HG02678 (cell line): ENCODE results near the gene C11orf52.
A peak's percentile ranks its signal among the peaks of the same experiment; 100 is the strongest.
"Not testable (repeated sequence)": the region's sequence is repeated elsewhere in the genome, so short reads cannot be mapped to it uniquely, and the experiment has no call there.

ENCODE experiments used
- ATAC-seq: cut with Tn5 transposase; IDR thresholded peaks from one replicate; pipeline ENCODE4 v1.9.1; 2021; ENCODE audit warnings: mild to moderate bottlenecking, moderate library complexity; ENCODE audit not compliant: unreplicated experiment

The C11orf52 gene, protein sequence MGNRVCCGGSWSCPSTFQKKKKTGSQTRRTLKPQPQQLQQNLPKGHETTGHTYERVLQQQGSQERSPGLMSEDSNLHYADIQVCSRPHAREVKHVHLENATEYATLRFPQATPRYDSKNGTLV

DNA sequence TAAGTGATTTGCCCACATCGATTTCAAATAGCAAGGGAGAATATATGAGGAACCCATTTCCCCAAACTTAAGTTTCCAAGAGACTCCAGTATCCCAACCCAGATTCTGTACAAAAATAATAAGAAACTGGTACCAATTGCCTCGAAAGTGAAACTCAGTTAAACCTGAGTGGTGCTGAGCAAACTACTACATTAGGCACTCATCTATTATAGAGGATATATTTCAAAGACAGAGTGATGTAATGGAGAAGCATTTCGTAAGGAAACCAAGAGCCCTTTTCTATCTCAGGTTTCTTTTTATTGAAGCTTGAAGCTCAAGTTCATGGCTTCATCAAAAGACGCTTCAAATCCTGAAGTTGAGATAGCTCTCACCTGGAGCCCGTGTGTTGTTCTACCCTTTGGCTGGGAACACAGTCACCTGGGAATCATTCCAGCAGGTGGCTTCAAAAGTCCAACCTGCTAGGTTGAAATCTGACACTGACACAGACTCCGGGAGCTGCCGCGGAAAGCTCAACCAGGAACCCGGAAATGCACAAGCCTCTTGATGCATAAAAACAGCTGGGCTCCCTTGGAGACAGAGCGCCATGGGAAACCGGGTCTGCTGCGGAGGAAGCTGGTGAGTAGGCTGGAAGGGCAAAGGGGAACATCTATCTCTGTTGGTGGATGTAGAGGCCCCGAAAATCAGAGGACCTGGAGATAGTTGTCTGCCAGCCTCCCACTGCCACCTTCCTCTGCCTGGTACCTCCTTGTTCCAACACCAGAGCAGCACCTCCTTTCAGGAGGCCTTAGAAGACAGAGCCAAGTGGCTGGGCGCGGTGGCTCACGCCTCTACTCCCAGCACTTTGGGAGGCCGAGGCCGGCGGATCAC lies at the start of gene C11orf52:
C11orf52 (plus strand) TSS at position 524 of the 867 bp plus-strand sequence; CDS start at position 584, 60 bp downstream.
- no peak for ATAC-seq

DNA sequence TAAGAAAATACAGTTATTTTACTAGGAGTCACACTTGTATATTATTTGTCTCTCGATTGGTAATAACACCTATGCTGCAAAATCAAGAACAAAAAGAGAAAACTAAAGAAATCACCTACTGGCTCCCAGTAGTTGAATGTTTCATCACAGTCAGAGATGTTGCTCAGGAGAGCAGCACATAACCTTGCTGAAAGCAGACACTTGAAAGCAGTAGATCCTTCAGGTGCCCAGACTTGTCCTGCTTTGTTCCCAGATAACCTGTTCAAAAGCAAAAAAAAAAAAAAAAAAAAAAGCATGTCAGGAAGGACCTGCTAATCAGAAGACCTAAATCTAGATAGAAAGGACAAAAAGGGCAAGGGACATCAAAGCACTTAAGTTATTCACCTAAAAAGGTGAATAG lies 48.6 kb upstream of the C11orf52 start:
- no peak for ATAC-seq

DNA sequence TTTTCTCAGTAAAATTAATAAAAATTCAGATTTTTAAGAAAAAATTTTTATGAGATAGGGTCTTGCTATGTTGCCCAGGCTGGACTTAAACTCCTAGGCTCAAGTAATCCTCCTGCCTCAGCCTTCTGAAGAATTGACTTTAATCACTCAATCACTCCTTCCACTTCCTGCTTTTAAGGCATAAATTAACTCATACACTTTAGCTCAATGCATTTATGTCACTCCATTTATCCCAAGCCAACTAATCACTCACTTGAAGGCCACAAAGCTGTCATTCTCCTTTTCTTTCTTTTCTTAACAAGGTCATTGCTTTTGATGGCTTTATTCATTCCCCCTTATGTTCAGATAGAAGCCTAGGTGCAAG lies 48.2 kb upstream of the C11orf52 start:
- ATAC-seq: peak; percentile 19

DNA sequence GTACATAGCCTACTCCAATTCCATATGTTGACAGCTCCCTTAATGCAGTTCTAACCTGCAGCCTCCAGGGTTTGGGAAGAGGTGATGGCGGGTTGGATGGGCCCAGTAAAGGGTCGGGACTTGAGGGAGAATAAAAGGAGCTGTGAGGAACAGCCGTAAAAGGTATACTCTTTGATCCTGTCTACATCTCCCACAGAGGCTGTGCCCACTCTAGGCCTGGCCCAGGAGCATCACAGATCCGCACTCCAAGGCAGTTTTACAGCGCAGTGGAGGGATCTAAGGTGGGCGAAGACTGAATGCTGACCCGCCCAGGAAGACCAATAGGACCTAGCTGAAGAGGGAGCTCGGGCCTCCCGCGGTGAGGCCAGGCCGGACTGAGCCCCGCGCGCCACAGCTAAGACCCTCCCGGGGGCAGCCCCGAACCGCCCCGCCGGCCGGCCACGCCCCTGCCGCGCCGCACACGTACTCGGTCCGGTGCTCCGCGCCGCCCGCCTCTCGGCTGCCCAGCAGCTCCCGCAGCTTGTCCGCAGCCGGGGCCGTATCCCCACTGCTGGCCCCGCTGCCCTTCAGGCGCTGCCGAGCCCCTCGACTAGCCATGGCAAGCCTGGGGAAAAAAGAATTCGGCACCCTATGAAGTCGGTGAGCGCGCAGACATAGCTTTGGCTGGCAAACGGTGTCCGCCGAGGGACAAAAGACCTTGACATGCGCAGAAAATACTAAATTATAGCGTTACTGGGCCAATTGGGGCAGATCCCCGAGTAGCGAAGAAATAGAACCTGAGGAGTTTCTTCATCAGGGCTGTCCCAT lies 47.6 kb upstream of the C11orf52 start, which contains the start of gene ALG9:
ALG9 (minus strand) TSS at position 696 of the 807 bp plus-strand sequence; CDS start at position 597, 99 bp downstream.
- peak; percentile 88 for ATAC-seq

DNA sequence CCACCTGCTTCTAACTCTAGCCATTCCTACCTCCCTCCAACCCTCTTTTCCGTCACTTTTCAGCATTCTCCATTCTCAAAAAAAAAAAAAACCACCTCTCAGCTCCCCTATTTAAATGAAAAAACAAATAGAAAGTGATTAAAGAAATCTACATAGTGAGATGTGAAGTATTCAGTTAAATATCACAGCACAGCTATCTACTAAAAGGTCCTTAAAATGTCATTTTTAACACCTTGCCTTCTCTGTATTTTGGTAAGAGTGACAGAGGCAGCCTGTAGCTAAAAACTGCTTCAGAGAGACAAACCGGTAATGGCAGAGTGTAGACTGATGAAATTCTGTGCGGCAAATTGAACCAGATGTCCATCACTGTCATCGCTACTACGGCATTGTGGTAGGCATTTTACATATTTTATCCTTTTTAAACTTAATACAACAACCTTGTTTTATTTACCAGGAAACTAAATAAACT lies 47.0 kb upstream of the C11orf52 start:
- ATAC-seq: no peak

DNA sequence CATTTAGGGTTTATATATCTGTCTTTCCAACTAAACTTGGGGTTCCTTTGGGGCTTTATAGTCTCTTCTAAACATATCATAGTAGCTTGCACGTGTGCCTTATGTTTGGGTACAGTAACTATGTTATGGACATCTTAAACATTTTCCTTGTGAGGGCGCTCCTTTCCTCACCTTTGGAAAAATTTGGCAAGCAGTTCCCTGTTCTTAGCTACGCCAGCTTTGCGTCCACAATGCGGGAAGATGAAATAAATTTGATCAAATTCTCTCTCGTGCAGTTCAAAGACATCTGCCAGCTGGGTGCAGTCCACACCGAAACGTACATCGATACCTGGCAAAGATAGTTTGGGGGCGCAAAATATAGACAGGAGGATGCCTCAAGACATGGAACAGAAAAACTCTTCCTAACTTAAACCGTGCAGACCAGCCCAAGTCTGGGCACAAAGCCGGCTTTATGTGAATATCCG lies 40.3 kb upstream of the C11orf52 start:
- ATAC-seq: peak; percentile 11

DNA sequence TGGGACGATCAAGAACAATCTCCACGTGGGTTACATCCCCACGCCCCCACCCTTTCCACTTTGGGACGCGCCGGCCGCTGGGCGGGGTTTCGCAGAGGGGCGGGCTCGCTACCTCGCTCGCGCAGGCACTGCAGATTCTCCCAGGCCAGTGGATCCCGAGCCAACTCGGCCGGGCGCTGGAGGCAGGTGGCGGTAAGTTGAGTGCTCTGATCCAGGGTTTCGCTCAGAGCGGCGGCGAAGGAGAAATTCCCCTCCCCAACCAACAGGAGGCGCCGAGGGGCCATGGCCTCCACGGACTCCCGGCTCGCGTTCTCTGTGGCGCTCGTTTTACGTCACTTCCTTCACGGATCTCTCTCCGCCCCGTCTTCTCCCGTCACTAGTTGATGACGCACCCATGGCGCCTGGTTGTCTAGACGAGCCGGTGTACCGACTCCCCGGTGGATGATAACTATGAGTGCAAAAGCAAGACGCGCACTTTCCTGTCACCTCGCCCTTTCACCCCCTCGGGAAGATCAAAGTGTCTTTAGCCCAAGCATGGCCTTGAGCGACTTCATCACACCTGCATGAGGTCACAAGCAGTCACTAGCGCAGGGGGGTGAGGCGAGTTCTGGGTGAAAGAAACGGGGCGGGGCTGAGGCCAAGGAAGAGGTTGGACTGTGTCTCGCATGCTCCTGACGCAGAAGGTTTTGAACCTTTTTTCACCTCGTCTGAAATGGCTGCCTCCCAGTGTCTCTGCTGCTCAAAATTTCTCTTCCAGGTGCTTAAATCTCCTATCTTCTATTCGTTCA lies 39.7 kb upstream of the C11orf52 start, which contains the start of the genes CFAP68 and FDXACB1:
CFAP68 (plus strand) TSS at position 693 of the 788 bp plus-strand sequence; CDS start at position 713, 20 bp downstream.
FDXACB1 (minus strand) TSS at position 317 of the 788 bp plus-strand sequence; CDS start at position 284, 33 bp downstream.
- ATAC-seq: peak; percentile 93

DNA sequence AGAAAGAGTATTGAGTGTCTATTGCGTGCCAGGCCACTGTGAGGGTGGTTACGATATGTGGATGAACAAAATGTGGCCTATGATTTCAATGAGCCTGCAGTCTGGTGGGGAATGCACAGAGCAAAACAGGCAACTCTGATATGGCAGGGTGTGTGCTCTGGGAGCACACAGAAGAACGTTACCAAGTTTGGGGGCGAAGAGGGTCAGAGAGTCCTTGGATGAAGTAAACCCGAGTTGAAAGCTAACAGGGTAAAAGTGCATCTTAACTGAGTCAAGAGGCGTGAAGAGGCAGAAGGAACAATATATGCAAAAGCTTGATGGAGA lies 39.1 kb upstream of the C11orf52 start:
- no peak for ATAC-seq

DNA sequence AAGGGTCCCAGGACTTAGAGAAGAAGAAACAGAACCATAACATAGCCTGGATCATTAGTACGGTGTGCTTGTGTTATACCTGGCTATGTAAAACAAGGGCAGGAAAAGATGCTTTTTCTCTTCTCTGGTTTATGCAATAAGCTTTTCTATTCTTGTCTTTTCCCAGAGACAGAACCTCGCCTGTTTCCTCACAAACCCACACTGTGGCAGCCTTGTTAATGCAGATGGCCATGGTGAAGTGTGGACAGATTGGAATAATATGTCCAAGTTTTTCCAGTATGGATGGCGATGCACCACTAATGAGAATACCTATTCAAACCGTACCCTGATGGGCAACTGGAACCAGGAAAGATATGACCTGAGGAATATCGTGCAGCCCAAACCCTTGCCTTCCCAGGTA lies 36.5 kb upstream of the C11orf52 start:
- no peak for ATAC-seq

DNA sequence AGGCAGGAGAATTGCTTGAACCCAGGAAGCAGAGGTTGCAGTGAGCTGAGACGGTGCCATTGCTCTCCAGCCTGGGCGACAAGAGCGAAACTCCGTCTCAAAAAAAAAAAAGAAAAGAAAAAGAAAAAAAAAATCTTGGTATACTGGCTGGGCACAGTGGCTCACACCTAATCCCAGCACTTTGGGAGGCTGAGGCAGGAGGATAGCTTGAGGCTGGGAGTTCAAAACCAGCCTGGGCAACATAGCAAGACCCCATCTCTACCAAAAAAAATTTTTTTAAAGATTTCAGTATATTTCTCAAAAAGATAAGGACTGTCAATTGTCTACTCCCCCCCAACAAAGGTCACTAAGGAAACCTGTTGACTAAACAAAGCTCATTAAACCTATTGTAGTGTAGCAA lies 33.7 kb upstream of the C11orf52 start:
- not testable (repeated sequence) for ATAC-seq

DNA sequence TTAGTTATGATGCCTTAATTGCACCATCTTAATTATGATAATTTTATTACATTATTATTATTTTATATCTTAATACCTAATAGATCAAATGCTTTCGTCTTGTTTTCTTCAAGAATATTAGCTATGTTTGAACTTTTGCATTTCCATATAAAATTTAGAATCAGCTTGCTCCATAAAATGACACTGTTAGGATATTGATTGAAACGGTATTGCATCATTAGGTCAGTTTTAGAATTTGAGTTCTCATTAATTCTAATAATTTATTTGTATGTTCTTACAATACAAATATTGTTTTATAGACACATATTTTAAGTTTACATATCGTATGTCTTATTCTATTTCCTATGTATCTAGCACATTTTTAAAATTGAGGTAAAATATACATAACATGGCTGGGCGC lies 32.7 kb upstream of the C11orf52 start:
- ATAC-seq: no peak

DNA sequence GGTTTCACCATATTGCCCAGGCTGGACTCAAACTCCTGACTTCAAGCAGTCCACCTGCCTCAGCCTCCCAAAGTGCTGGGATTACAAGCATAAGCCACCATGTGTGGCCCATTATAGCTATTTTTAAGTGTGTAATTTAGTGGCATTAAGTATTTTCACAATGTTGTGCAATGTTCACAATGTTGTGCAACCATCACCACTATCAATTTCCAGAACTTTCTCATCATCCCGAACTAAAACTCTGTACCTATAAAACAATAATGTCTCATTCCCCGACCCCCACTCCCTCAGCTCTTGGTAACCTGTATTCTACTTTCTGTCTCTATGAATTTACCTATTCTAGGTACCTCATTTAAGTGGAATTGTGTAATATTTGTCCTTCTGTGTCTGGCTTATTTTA lies 31.9 kb upstream of the C11orf52 start:
- ATAC-seq: no peak

DNA sequence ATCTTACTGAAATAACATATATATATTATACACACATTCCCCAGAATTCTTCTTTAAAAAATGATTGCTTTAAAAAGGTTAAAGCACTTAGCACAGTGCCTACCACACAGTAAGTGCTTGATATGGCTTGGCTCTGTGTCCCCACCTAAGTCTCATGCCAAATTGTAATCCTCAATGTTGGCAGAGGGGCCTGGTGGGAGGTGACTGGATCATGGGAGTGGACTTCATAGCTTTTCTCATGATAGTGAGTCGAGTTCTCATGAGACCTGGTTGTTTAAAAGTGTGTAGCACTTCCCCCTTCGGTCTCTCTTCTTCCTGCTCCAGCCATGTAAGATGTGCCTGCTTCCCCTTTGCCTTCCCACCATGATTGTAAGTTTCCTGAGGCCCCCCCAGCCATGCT lies 13.3 kb upstream of the C11orf52 start:
- ATAC-seq: no peak

DNA sequence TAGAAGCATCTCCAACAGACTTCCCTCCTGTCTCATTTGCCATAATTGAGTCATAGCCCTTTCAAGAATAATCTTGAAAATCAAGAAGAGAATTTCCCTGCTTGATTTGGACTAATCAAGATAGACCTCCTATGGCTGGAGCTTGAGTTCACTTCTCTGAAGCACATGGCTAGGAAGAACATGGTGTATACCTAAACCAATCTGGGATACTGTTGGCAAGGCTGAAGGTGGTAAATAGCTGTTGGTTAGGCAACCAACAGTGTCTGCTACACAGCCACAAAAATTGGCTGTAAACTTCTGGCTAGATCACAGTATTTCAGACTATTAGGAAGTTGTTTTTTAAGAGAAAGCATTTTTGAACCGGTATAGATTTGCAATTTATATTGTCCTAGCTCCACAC lies 12.0 kb upstream of the C11orf52 start:
- ATAC-seq: no peak

DNA sequence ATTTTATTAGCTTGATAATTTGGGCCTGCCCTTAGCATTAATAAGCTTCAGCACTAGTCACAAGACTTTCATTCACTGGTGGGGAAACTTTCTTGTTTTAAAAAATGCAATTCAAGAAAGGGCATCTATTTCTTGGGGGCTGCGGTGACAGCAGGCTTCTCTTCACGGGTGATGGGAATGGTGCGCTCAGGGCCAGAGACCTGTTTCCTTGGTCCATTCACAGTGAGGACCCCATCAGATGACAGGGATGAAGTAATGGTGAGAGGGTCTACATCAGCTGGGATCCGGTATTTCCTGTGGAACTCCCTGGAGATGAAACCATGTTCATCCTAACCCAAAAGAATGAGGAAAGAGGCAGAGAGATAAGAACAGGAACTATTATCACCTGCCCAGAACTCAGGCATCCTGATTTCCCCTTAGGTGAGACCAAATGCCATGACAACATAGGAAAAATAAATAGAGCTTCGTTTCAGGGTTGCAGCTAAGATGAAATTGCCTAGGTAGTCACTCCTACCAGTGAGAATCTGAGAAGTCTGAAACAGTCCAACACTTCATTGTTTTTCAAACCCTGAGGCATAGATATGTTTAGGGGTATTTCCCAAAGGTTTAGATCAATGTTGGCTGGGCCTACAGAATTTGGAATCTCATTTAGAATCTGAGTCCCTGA lies 9.9 kb upstream of the C11orf52 start:
- no peak for ATAC-seq

DNA sequence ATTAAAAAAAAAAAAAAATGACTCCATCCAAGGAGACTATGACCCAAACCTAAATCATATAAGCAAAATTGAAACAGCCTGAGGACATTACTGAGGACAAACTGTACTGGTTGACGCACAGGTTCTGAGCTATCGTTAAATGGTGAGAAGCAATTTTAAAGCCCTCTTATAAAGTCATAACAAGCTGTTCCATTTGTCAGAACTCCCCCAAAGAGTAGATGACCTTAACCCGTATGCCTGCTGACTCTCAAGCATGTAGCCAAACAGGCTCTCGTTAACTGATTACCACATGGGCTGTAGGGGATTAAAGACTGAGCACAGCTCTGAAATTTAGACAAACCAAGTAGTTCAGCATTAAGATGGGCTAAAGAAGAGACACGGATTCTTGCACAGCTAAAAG lies 9.3 kb upstream of the C11orf52 start:
- no peak for ATAC-seq

DNA sequence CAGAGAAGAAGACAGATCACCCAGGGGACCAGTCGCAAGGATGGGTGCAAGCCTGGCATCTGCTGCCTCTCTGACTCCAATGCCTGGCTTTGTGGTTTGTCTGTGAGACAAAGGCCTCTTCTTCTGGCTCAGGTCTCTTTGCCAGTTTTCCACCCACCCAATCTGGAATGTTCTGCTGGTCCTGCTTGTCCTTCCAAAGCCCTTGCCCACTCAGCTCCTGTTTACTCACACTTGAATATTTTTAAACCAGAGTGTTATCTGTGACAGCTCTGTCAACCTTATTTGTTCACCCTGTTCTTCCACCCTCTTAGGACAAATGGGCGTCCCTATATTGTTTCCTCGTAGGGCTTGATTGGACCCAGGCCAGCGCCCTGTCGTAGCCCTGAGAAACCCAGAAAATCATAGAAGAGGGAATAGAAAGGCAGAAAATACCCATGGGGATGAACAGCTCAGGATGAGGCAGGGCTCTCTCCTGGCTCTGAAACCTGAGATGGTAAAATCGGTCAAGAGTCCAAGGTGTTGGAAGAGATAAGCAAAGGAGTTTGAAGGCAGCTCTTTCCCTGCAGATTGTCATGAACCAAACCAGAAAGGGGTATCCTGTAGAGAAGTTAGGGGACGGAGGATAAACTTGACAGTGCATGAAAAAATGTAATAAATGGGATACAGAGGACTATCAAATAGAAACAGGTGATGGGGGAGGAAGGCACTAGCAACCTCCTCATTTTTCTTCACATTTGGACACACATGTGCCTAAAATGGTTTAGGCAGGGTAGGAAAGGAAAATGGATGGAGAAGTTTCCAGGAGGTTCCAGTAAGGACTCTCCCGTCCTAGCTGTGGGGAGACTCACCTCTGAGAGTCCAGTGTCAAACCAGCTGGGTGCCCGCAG lies 7.8 kb upstream of the C11orf52 start:
- ATAC-seq: no peak

DNA sequence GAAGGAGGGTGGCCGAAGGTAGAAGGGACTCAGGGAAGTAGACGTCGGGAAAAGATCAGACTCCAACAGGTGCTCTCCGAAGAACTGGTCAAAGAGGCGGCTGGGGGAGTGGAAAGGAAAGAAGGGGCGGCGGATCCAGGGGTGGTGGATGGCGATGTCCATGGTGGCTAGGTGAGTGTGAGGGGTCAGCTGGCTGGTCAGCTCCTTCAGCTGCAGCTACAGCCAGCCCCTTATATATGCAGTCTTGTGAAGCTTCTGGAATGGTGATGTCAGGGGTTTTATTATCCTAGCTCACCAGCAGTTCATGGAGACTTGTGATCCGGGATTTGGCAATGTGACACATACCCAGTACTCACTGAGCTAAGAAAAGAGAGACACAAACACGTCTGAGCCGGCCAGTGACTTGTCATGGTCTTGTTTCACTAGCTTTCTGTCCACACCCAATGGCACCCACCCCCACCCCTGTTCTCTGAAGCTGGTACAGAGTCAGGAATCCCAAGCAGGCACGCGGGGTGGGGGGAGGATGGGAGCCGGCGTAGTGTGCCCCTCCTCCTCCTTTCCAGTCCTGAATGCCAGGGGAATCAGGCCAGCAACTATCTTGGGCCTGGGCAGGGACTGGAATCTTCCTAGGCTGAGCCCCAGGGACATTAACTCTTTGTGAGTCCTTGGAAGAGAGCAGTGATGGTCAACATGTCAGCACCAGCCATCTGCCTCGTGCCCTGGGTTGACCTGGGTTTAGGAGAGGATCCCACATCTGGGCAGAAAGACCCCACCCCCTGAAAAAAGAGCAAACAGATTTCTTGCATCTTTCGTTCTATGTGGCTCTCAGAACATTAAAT lies 6.9 kb upstream of the C11orf52 start, which contains the start of gene CRYAB:
CRYAB (minus strand) TSS at position 208 of the 839 bp plus-strand sequence; CDS start at position 162, 46 bp downstream.
- no peak for ATAC-seq
